ENCODE data around the gene BCR. TPM values are rescaled to one million over a fixed set of nuclear protein-coding genes. Genes with fewer than 3 reads are reported as not detected.

BCR gene
- polyA plus RNA-seq, 4 donors, result 31.9 to 63.5 (median 50.2) TPM

GRCh38 chr22:23256986-23257888, 76.9 kb downstream of the BCR start:
- DNase-seq (ENCODE audit: low read depth in 4 of 4, low spot score in 3 of 4), result no peak

DNA sequence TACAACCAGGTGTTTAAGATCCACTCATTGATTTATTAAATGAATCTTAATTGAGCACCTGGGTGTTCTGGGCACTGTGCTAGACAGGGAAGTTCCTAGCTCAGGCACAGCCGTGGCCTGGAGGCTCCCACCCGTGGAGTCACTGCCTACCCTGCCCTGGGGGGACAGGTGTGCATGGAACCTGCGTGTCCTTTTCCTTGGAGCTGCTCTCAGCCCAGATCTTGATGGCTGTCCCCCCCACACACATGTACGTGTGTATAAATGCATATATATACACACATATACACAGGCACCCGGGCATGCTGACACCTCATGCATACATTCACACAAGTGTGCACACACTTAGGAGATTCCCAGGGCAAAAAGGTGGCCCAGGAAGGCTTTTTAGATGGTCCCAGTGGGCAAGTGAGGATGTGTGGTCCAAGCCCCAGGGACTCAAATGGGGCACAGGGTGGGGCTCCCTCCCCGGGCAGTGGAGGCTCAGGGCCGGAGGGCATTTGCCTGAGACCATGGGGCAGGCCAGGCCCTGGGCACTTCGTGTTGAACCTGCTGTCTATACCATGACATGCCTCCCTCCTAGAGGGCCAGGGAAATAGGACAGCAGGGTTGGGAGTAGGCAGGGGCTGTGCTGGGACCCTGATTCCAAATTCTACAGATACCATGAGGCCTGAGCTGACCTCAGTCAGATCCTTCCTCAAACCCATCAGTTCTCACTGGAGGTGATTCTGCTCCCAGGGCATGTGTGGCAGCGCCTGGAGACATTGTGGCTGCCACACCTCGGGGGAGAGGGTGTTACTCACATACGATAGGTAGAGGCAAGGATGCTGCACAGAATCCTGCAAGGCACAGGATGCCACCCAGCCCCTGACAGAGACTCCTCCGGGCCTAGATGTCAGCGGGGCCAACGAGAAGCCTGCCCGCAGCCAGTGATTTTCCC, 77.8 kb downstream of the BCR start:
- DNase-seq (ENCODE audit: low read depth in 4 of 4, low spot score in 3 of 4), result no peak

- no peak for DNase-seq (ENCODE audit: low read depth in 4 of 4, low spot score in 3 of 4)
Observed at GRCh38 chr22:23258826-23259170, 78.5 kb downstream of the BCR start.

- DNase-seq (ENCODE audit: low read depth in 4 of 4, low spot score in 3 of 4), result no peak
Observed at GRCh38 chr22:23259916-23260644, 79.8 kb downstream of the BCR start.

DNA sequence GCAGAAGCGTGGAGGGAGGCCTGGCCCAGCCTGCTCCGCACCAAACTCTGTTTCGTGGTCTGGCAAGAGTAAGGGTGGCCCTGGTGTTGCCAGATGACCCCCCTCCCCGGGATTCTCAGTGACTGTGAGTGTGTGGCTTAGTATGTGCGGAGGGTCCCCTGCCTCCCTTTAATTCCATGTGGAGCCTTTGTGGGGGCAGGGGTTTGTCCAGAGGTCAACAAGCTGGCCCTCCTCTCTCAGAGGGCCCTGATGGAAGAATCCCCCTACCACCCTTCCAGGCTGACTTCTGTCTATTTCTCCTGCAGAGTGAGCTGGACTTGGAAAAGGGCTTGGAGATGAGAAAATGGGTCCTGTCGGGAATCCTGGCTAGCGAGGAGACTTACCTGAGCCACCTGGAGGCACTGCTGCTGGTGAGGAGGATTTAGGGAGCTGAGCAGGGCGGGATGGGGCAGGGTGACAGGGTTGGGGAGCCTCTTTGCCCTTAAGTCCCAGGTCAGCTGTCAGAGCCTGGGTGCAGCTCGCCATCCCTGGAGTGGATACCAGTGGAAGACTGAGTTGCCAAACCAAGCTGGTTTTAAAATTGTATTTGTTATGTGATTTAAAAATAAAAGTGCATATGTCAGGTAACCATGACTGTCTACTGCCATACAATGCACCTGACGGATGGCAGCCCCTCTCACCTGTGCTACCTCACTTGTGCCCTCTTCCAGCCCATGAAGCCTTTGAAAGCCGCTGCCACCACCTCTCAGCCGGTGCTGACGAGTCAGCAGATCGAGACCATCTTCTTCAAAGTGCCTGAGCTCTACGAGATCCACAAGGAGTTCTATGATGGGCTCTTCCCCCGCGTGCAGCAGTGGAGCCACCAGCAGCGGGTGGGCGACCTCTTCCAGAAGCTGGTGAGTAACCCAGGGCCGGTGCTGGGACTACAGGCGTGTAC, 80.6 kb downstream of the BCR start:
- no peak for DNase-seq (ENCODE audit: low read depth in 4 of 4, low spot score in 3 of 4)

GRCh38 chr22:23261900-23262450, 81.7 kb downstream of the BCR start:
- DNase-seq (ENCODE audit: low read depth in 4 of 4, low spot score in 3 of 4), result no peak

DNA sequence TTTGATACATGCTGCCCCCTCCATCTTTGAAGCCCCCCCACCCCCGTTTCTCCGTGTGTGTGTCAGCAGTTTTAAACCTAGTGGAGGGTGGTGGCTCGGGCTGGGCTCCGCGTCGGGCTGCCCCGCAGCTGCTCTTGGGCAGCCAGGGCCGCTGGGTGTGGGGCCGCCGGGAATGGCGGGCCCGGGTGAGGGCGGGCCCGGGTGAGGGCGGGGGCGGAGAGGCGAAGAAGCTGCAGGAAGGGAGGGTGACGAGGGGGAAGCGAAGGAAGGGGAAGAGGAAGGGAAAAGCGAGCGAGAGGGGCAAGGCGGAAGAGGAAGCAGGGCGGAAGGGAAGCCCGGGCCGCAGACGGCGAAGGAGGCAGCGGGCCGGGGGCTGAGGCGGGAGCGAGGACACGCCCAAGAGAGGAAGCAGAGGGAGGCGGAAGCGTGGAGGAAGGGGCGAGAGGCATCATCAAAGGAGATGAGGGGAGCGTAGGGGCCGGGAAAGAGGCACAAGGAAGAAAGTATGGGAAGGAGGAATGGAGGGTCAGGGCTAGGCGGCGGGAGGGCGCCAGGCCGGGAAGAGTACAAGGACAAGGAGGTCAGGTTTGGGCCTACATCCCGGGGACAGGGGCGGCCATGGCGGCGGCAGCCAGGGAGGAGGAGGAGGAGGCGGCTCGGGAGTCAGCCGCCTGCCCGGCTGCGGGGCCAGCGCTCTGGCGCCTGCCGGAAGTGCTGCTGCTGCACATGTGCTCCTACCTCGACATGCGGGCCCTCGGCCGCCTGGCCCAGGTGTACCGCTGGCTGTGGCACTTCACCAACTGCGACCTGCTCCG, 82.4 kb downstream of the BCR start:
- DNase-seq (ENCODE audit: low read depth in 4 of 4, low spot score in 3 of 4), result no peak

- no peak for DNase-seq (ENCODE audit: low read depth in 4 of 4, low spot score in 3 of 4)
Observed at GRCh38 chr22:23263651-23264555, 83.6 kb downstream of the BCR start.

DNA sequence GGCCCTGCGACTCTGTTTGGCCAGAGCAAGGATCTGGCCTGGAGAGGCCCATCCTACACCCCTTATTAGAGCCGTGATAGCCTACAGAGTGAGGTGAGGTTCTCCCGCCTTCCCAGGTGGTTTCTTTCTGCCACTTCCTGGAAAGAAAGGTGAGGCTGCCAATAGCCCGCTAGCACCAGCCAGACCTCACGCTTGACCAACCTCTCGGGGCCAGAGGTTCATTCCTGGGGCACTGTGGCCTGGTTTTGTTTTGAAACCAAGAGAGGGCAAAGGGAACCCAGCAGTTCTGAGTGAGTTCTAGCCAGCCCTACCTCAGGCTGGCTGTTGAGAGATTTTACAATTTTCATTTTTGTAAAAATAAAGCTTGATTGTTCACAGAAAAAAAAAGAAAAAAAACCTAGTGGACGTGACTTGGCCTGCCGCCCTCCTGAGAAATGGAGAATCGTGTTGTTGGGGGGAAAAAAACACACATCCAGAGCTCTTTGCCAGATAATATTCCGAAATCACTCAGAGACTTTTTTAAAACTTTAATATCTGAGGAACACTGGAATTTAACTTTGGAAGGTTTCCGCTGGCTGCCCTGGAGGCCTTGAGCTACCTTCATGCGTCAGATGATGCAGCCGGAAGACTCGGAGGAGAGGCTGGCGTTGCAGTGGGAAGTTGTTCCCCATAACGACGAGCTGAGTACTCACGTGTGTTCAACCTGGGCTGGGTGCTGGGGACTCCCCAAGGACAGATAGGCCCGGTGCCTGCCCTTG, 84.5 kb downstream of the BCR start:
- peak in 2 of 4 donors; percentile 38 to 45 for DNase-seq (ENCODE audit: low read depth in 4 of 4, low spot score in 3 of 4)

- DNase-seq (ENCODE audit: low read depth in 4 of 4, low spot score in 3 of 4), result no peak
Observed at GRCh38 chr22:23265368-23265700, 85.0 kb downstream of the BCR start.

DNA sequence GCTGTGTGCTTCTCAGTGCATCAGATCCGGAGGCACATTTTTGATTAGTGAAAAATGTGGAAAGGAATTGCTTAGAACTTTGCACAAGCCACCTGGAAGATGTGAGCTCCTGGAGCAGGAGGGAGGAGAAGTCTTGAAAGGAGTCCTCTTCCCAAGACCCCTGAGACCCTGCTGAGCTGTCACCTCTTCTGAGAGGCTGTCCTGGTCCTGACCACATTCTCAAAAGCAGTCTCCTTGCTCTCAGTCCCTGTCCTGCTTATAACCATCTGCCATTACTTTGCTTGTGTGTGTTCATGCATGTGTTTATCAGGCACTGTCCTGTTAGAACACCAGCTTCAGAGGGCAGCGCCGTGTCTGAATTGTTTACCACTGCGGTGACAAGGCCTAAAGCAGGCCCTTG, 86.5 kb downstream of the BCR start:
- no peak for DNase-seq (ENCODE audit: low read depth in 4 of 4, low spot score in 3 of 4)

DNA sequence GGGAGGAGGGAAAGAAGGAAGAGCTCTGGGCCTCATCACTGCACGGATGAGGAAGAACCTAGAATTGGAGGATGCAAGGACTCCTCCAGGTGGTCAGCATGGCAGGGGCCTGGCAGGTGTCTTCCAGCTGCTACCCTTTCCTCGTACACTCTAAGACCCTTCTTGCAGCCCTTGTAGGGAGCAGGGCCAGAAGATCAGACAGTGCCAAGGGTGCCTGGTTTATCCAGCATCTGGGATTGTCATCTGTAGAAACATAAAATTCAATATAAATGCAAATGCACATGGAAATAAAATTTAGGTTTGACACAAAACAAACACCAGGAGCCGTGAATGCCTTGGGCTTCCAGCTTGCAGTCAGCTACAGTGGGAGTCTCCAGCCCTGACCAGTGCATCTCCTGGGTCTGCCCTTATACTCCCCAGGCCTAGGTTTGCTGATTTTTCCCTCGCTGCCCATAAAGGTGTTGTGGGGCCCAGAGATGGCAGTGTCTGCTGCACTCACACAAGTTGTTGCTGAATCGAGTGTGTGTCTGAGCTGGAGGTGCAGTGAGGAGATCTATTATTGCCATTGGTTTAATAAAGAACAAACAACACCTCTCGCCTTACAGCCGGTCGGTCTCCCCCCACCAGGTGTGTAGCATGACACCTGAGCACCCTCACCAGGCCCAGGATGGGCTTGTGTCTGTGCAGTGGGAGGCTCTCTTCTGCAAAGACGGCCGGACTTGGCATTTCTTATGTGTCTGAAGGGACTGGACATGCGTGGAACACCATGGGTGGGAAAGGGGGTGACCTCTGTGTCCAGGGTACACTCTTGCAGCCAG, 87.1 kb downstream of the BCR start:
- DNase-seq (ENCODE audit: low read depth in 4 of 4, low spot score in 3 of 4), result no peak

DNA sequence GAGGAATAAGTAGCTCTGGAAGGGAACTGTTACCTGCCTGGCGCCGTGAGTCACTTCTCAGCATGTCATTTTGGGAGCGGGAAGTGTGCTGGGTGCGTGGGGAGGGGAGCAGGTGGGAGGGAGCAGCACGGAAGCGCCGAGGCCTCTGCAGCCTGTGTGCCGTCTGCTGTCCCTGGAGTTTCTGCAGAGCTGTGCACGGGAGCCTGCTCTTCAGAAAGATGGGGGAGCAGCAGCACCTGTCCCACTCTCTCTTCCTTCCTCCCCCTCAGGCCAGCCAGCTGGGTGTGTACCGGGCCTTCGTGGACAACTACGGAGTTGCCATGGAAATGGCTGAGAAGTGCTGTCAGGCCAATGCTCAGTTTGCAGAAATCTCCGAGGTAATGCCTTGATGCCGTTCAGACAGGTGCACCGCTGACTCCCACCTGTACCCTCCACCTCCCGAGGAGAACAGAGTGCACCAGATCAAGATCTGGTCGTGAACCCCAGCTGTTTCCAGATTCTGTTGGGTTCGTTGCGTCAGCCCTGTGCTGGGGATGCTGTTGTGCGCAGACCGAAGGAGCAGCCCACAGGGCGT, 87.9 kb downstream of the BCR start:
- DNase-seq (ENCODE audit: low read depth in 4 of 4, low spot score in 3 of 4), result no peak

- no peak for DNase-seq (ENCODE audit: low read depth in 4 of 4, low spot score in 3 of 4)
Observed at GRCh38 chr22:23268877-23269276, 88.6 kb downstream of the BCR start.

GRCh38 chr22:23269441-23270211, 89.3 kb downstream of the BCR start:
- DNase-seq (ENCODE audit: low read depth in 4 of 4, low spot score in 3 of 4), result peak in 3 of 4 donors; percentile 48 to 65 (median 54)

All from left renal pelvis (tissue), 4 donors.